ENCODE measurements around the gene UBAP1. TPM values are rescaled to one million over a fixed set of nuclear protein-coding genes. Genes with fewer than 3 reads are reported as not detected.

Gene UBAP1
- polyA plus RNA-seq, 3 donors: 32.5 to 44.5 (median 39.2) TPM

DNA sequence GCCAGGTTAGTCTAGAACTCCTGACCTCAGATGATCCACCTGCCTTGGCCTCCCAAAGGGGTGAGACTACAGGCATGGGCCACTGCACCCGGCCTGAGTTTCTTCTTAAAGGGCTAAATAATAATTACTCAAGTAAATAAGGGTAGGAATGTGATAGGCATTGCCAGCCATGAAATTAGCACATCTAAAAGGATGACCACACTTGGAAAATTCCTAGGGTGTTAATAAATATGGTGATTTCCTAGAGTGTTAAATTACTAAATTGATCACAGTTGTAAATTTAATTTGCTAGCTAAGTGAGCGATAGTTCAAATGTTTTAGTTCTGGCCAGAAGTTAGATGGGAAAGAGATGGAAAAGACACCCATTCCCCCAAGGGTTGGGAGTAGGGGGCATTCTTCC is 53.4 kb downstream of the UBAP1 start:
- no peak overlapping the region for H3K27ac ChIP-seq (ENCODE audit: low read depth in 1 of 2, low read length in 2 of 2)
- H3K9me3 ChIP-seq (replicated peaks in 1 of 2; ENCODE audit: control insufficient read depth in 1 of 2, insufficient read depth in 1 of 2, low read length in 2 of 2): no peaks in the 10 kb centered on the region
- no peak overlapping the region for H3K4me3 ChIP-seq (replicated peaks in 1 of 3; ENCODE audit: low read depth in 2 of 3, low read length in 3 of 3)
- H3K4me2 ChIP-seq (replicated peaks; ENCODE audit: extremely low read depth, low read length, poor library complexity, severe bottlenecking): no peak overlapping the region
- Mint-ChIP-seq H3K4me1 (no peaks in the 10 kb centered on the region), H3K36me3 (peaks cover 41 to 63% of the 10 kb centered on the region in 2 donors), H3K9me3 (no peaks in the 10 kb centered on the region), H3K4me3 (no peak overlapping the region), H3K27ac (no peak overlapping the region), H3K27me3 (ENCODE audit: low read depth in 3 of 3) (no peaks in the 10 kb centered on the region)
- H3K36me3 ChIP-seq (replicated peaks in 1 of 2; ENCODE audit: control insufficient read depth in 1 of 2, insufficient read depth in 2 of 2, low read length in 2 of 2): peaks cover 30 to 66% of the 10 kb centered on the region in 2 donors
- H3K9ac ChIP-seq (ENCODE audit: insufficient read depth, low read length, poor library complexity, severe bottlenecking): no peak overlapping the region
- intact Hi-C loops (cut with micrococcal nuclease): no loop called here
- H3K27me3 ChIP-seq (ENCODE audit: control insufficient read depth in 2 of 2, insufficient read depth in 2 of 2, low read length in 2 of 2): no peaks in the 10 kb centered on the region
- peaks cover 22% of the 10 kb centered on the region for H3K79me2 ChIP-seq (ENCODE audit: insufficient read depth, low read length)
- H4K20me1 ChIP-seq (ENCODE audit: insufficient read depth, low read length): peaks cover 91% of the 10 kb centered on the region
- no peaks in the 10 kb centered on the region for H3K4me1 ChIP-seq (ENCODE audit: control insufficient read depth in 1 of 2, insufficient read depth in 2 of 2, low read length in 2 of 2)
- WGBS (ENCODE audit: insufficient coverage): no CpG with 5 or more reads among the region's 2 CpGs
- TF ChIP-seq, protein P1, sequence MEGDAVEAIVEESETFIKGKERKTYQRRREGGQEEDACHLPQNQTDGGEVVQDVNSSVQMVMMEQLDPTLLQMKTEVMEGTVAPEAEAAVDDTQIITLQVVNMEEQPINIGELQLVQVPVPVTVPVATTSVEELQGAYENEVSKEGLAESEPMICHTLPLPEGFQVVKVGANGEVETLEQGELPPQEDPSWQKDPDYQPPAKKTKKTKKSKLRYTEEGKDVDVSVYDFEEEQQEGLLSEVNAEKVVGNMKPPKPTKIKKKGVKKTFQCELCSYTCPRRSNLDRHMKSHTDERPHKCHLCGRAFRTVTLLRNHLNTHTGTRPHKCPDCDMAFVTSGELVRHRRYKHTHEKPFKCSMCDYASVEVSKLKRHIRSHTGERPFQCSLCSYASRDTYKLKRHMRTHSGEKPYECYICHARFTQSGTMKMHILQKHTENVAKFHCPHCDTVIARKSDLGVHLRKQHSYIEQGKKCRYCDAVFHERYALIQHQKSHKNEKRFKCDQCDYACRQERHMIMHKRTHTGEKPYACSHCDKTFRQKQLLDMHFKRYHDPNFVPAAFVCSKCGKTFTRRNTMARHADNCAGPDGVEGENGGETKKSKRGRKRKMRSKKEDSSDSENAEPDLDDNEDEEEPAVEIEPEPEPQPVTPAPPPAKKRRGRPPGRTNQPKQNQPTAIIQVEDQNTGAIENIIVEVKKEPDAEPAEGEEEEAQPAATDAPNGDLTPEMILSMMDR (IDR thresholded peaks at IDR 0.05): no peak
- no peak for DNase-seq
- H2AFZ ChIP-seq (ENCODE audit: insufficient read depth, low read depth, low read length, poor library complexity, severe bottlenecking): no peak overlapping the region

DNA sequence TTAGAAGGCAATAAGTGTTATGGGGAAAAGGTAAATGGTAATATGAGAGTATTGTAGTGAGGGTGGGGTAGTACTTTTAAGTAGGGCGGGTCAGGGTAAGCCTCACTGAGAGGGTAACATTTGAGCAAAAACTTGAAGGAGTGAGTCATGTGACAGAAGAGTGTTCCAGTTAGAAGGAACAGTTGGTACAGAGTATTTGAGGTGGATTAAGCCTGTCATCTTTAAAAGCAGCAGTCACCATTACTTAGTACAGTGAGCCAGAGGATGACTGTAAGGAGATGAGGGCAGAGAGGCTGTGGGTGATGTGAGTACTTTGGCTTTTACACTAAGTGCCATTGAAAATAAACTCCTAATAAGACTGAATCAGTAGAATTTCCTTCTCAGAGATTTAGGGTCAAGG is 54.8 kb downstream of the UBAP1 start:
- Histone ChIP-seq H3K4me3 (replicated peaks in 1 of 3; ENCODE audit: low read depth in 2 of 3, low read length in 3 of 3) (no peak overlapping the region), H3K27ac (ENCODE audit: low read depth in 1 of 2, low read length in 2 of 2) (no peak overlapping the region), H3K36me3 (replicated peaks in 1 of 2; ENCODE audit: control insufficient read depth in 1 of 2, insufficient read depth in 2 of 2, low read length in 2 of 2) (peaks cover 41 to 76% of the 10 kb centered on the region in 2 donors), H2AFZ (ENCODE audit: insufficient read depth, low read depth, low read length, poor library complexity, severe bottlenecking) (no peak overlapping the region), H3K9me3 (replicated peaks in 1 of 2; ENCODE audit: control insufficient read depth in 1 of 2, insufficient read depth in 1 of 2, low read length in 2 of 2) (no peaks in the 10 kb centered on the region), H3K9ac (ENCODE audit: insufficient read depth, low read length, poor library complexity, severe bottlenecking) (no peak overlapping the region), H4K20me1 (ENCODE audit: insufficient read depth, low read length) (peaks cover 91% of the 10 kb centered on the region), H3K27me3 (ENCODE audit: control insufficient read depth in 2 of 2, insufficient read depth in 2 of 2, low read length in 2 of 2) (no peaks in the 10 kb centered on the region), H3K4me2 (replicated peaks; ENCODE audit: extremely low read depth, low read length, poor library complexity, severe bottlenecking) (no peak overlapping the region), H3K79me2 (ENCODE audit: insufficient read depth, low read length) (peaks cover 14% of the 10 kb centered on the region), H3K4me1 (ENCODE audit: control insufficient read depth in 1 of 2, insufficient read depth in 2 of 2, low read length in 2 of 2) (no peaks in the 10 kb centered on the region)
- intact Hi-C loops (cut with micrococcal nuclease): no loop called here
- no peaks in the 10 kb centered on the region for H3K27me3 Mint-ChIP-seq (ENCODE audit: low read depth in 3 of 3)
- no peak for DNase-seq
- H3K36me3 Mint-ChIP-seq: peaks cover 49 to 68% of the 10 kb centered on the region in 2 donors
- H3K27ac Mint-ChIP-seq: peak overlapping the region in 2 of 7 donors; percentile 8 to 74
- WGBS (ENCODE audit: insufficient coverage): 100% methylated on average over 1 of the region's 1 CpG
- no peak overlapping the region for H3K4me3 Mint-ChIP-seq
- TF ChIP-seq, protein P1 (IDR thresholded peaks at IDR 0.05): no peak
- H3K9me3 Mint-ChIP-seq: no peaks in the 10 kb centered on the region
- no peaks in the 10 kb centered on the region for H3K4me1 Mint-ChIP-seq

Data from CD14-positive monocyte (primary cell).